ENCODE measurements around the gene CLDN19.
"Not testable (repeated sequence)": the region's sequence is repeated elsewhere in the genome, so short reads cannot be mapped to it uniquely, and the experiment has no call there.

The CLDN19 gene

GRCh38 chr1:42737257-42737656 is 2.8 kb downstream of the CLDN19 start:
- DNase-seq: no peak

- DNase-seq: no peak
These were observed 3.4 kb downstream of the CLDN19 start for GRCh38 chr1:42736571-42737200.

- DNase-seq: peak; percentile 13
These were observed 3.9 kb downstream of the CLDN19 start for GRCh38 chr1:42736152-42736551.

DNA sequence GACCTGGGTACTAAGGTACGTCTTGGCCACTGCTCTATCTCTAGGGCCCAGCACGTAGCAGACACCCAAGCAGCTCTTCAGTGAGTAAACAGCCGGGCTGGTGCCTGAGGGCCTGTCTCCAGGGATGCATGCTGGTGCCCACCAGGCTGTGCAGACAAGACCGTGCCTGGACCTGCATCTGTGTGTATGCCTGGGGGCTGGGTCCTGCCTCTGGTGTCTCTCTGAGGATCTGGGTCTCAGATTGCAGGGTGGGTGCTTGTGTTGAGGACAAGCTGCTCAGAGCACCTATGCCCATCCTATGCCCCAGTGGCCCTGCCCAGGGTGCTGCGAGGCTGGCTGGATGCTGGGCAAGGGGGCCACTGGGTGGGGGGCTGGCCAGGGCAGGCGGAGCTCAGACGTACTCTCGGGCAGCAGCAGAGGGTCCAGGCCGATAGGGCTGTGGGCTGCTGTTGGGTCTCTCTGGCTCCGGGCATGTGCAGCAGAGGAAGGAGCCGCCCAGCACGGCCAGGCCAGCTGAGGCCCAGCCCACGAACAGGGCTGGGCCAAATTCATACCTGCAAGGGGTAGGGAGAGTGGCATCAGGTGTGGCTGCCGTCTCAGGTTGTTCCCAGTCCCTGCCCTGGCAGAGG is 4.4 kb downstream of the CLDN19 start:
- DNase-seq: peak; percentile 60

GRCh38 chr1:42735056-42735455 is 5.0 kb downstream of the CLDN19 start:
- no peak for DNase-seq

GRCh38 chr1:42734201-42735035 is 5.6 kb downstream of the CLDN19 start:
- DNase-seq: no peak

DNA sequence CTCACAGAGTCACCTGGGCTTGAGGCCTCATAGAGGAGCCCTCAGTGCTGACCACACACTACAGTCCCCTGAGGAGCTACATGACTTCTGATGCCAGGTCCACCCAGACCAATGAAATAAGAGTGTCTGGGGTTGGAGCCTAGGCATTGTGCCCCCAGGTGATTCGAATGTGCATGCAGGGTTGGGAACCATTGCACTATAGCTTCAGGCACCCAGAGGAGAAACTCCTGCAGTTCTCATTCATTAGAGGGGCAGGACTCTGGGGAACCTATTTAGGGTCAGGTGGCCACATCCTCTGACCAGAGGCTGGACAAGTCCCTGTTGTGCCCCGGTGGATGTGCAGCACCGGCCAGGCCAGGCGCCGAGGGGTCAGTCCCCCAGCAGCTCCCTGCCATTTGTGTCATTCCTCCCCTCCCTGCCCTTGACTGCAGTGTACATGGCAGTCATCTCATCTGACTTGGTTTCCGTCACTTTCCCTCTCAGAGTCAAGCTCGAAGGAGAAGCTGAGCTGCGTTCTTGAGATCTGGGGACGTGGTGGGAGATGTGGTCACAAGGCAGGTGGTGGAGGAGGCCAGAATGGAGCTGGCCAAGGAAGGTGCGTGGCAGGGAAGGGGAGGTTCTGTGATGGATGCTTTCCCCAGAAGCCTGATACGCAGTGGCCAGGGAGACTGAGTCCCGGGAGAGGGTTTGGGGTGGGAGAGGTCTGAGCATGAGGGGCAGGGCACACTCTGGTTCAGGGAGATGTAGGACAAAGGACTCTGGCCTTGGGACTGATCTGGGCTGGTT is 6.4 kb downstream of the CLDN19 start:
- no peak for DNase-seq

- no peak for DNase-seq
These were observed 7.8 kb downstream of the CLDN19 start for GRCh38 chr1:42732126-42732680.

DNA sequence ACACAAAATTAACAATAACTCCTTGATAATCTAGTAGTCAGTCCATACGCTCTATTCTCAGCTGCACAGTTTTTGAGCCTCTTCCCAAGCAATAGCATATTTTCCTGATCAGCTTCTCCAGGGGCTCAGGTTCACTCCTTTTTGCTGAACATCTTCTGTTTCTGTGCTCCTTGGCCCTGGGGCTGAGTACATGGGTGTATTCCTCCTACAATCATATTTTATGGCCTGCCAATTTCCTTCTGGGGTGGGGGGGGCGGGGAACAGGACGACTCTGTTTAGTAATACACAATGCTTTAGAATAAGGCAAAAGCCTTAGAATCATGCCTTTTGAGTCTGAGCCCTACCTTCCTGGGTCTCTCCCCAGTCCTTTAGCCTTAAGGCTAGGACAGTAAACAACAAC is 8.5 kb downstream of the CLDN19 start:
- no peak for DNase-seq

DNA sequence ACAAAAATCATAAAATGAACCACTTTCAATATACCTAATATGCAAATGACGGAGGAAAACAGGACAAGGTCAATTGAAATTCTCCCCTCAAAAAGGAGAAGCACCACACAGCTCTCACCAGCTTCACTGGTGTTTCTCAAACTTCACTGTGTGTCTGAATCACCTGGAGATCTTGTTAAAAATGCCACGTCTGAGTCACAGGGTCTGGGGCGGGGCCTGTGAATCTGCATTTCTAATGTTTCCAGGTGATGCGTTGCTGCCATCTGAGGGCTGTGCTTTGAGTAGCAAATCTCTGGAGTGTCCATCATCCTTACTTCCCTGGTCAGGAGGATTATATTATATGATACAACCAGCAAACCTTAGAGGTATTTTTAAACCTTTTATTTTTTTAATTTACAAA is 9.0 kb downstream of the CLDN19 start:
- DNase-seq: no peak

- no peak for DNase-seq
These were observed 10.0 kb downstream of the CLDN19 start for GRCh38 chr1:42730002-42730401.

DNA sequence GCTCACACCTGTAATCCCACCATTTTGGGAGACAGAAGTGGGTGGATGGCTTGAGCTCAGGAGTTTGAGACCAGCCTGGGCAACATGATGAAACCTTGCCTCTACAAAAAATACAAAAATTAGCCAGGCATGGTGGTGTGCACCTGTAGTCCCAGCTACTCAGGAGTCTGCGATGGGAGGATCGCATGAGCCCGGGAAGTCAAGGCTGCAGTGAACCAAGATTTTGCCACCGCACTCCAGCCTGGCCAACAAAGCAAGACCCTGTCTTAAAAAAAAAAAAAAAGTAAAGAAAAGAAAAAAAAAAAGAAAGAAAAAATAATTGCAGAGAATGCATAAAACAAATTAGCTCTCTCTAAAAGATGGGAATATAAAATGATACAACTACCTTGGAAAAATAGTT is 14.2 kb downstream of the CLDN19 start:
- not testable (repeated sequence) for DNase-seq

GRCh38 chr1:42723511-42723910 is 16.5 kb downstream of the CLDN19 start:
- DNase-seq: no peak

- DNase-seq: not testable (repeated sequence)
These were observed 17.6 kb downstream of the CLDN19 start for GRCh38 chr1:42722403-42722802.

DNA sequence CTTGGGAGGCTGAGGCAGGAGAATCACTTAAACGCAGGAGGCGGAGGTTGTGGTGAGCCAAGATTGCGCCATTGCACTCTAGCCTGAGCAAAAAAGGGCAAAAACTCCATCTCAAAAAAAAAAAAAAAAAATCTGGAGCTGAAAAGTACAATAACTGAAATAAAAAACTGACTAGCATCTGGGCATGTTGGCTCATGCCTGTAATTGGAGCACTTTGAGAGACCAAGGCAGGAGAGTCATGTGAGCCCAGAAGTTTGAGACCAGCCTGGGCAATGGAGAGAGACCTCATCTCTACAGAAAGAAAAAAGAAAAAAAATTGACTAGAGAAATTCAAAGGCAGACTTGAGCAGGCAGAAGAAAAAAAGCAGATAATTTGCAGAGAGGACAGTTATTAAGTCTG is 18.1 kb downstream of the CLDN19 start:
- DNase-seq: no peak

DNA sequence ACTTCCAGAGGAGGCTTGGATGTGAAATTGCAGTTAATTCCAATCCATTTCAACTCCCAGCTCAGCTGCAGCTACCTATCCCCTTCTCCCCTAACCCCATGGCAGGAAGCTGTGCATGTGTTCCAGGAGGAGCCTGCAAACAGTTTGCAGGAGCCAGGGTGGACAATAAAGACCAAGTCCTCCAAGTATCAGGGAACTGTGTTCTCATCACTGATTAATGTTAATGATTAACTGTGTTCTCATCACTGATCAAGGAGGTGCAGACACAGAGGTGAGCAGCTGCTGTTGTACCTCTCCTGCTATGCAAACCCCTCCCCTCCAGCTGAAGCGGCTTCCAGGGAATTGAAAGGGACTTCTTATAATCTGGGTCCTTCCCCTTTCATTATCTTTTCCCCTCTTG is 19.2 kb downstream of the CLDN19 start:
- DNase-seq: no peak

DNA sequence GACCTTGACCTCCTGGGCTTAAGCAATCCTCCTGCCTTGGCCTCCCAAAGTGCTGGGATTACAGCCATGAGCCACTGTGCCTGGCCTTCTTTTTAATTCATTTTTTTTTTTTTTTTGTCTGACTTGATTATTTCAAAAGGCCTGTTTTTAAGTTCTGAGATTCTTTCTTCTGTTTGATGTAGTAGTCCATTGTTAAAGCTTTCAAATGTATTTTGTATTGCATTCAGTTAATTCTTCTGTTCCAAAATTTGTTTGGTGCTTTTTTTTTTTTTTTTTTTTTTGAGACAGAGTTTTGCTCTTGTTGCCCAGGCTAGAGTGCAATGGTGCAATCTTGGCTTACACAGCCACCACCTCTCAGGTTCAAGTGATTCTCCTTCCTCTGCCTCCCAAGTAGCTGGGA is 25.6 kb downstream of the CLDN19 start:
- not testable (repeated sequence) for DNase-seq

GRCh38 chr1:42713293-42713692 is 26.7 kb downstream of the CLDN19 start:
- DNase-seq: no peak

- DNase-seq: not testable (repeated sequence)
These were observed 27.2 kb downstream of the CLDN19 start for GRCh38 chr1:42712808-42713207.

DNA sequence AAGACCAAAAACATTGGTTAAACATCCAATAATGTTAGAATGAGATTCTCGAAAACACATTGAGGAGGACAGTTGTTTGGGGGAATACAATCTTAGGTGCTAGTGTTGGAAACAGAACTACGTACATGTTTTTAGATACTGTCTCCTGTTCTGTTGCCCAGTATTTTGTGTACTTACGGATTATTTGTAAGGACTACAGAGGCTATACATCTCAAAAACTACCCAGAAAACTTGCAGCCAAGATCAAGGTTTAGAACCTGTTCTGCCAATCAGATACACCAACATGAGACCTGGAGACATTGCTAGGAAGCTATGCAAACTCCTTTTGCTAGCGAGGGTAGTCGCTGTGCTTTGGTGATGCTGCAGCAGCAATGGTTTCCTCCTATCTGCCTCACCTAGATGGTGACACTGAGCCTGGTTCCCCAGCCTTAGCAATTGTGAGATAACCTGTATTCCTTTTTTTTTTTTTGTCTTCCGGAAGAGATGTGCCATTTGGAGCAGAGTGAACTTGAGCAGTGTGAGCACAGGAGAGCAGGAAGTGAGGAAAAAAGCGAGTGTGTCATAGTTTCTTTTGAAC is 36.1 kb downstream of the CLDN19 start:
- DNase-seq: no peak

DNA sequence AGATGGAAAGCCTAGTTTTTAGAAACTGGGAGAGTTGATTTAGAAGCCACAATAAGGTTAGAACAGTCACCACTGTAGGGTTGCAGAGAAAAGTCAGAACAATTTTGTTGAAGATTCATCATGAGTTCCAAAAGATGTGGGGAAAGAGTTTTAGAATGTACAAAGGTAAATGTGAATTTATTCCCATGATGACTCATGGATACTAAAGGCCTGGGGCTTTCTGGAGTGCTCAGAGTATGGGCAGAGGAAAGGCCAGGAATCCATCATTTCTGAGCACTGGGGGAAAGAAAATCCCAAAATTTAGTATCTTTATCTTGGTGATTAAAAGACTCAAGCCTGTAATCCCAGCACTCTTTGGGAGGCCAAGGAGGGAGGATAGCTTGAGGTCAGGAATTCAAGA is 40.0 kb downstream of the CLDN19 start:
- DNase-seq: no peak

DNA sequence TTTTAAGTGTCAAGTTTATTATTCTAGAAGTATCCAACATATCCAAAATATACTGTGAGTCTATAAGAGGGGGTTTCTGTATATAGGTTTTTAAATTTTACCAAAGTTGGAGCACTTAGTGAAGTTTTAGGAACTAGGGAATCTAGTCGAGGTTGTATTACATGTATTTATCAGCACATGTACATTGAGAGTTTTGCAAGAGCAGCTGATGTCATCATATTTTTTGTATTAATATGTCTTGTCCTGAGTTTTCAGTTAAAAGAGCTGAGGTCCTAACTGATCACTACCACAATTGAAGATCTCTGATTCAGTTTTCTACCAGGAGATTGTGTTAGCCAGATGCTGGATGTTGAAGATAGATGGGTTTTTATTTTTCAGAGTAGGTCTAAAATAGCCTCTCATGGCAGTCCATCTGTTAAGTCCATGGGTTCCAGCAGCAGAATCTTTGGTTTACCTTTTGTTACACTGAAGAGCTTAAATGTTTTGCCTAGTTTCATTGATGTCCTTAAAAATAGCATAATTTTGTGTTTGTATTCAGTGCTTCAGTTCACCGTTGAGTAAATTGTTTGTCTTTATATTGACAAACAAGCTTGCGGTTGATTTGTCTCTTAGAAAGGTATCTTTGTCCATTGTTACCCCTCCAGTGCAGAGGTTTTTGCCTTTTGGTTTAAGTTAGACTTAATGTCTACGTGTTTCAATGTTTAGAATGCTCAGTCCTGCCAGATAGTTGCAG is 41.8 kb downstream of the CLDN19 start:
- no peak for DNase-seq

All from NCI-H1694 (cell line).